PC-3 (cell line): ENCODE measurements around the gene TMEM40. TPM values are rescaled to one million over a fixed set of nuclear protein-coding genes. Genes with fewer than 3 reads are reported as not detected.

Source experiments
- ATAC-seq: fragments of 200-7000 bp; cut with Tn5 transposase; 2 replicates; pipeline ENCODE4 v1.9.1; 2020; ENCODE audit warnings: mild to moderate bottlenecking, moderate library complexity
- Bru-seq: library from RNA; stranded (reverse); fragments of 400-500 nt; gene quantifications from one replicate; lab custom pipeline; 2021; lab: Mats Ljungman, UMichigan
- BruChase-seq, 2 experiments: library from RNA; stranded (reverse); fragments of 400-500 nt; gene quantifications; one replicate each; lab custom pipeline; 2021; lab: Mats Ljungman, UMichigan
- BruUV-seq: library from RNA; stranded (reverse); fragments of 400-500 nt; replicated peaks from 2 replicates; lab custom pipeline; 2021; lab: Mats Ljungman, UMichigan
- CTCF ChIA-PET: fragments of 300-600 bp; sonication (Branson Sonifier 250); formaldehyde crosslinking; loops from one replicate; lab custom pipeline; 2022; ENCODE audit warnings: antibody characterized with exemption; lab: Charles Lee
- POLR2A ChIA-PET: fragments of 300-600 bp; sonication (Branson Sonifier 250); formaldehyde crosslinking; loops from one replicate; lab custom pipeline; 2022; ENCODE audit warnings: antibody characterized with exemption; ENCODE audit not compliant: unreplicated experiment; lab: Charles Lee
- DNase-seq: peaks from one replicate; pipeline ENCODE4 v3.0.0-alpha.2; 2015
- H2AFZ ChIP-seq: fragments of 300-600 bp; sonication (generic); 2 replicates; pipeline ENCODE4 v1.6.0; 2016; ENCODE audit warnings: antibody characterized with exemption, low read length
- H3F3A ChIP-seq: fragments of 300-600 bp; sonication (generic); one replicate; pipeline ENCODE4 v1.6.0; 2017; ENCODE audit warnings: antibody characterized with exemption, low read length, control low read depth, mild to moderate bottlenecking; ENCODE audit not compliant: unreplicated experiment
- H3K27ac ChIP-seq: fragments of 300-600 bp; sonication (generic); 2 replicates; pipeline ENCODE4 v1.5.1; 2016; ENCODE audit warnings: mild to moderate bottlenecking, low read length
- H3K27me3 ChIP-seq: fragments of 300-600 bp; sonication (generic); 2 replicates; pipeline ENCODE4 v1.6.1; 2016; ENCODE audit warnings: low read length, mixed read lengths
- H3K36me3 ChIP-seq: fragments of 300-600 bp; sonication (generic); 2 replicates; pipeline ENCODE4 v1.6.1; 2016; ENCODE audit warnings: low read depth, mixed run types, low read length, mixed read lengths
- H3K4me1 ChIP-seq: fragments of 300-600 bp; sonication (generic); 2 replicates; pipeline ENCODE4 v1.5.1; 2016; ENCODE audit warnings: low read length; ENCODE audit not compliant: insufficient read depth
- H3K4me2 ChIP-seq: fragments of 300-600 bp; sonication (generic); 2 replicates; pipeline ENCODE4 v1.6.0; 2016; ENCODE audit warnings: low read length
- H3K4me3 ChIP-seq: fragments of 300-600 bp; sonication (generic); 2 replicates; pipeline ENCODE4 v1.5.1; 2016; ENCODE audit warnings: mild to moderate bottlenecking, low read length, mixed read lengths
- H3K79me2 ChIP-seq: fragments of 300-600 bp; sonication (generic); 2 replicates; pipeline ENCODE4 v1.6.1; 2017; ENCODE audit warnings: low read length, mixed read lengths
- H3K9ac ChIP-seq: fragments of 300-600 bp; sonication (generic); 2 replicates; pipeline ENCODE4 v1.6.0; 2016; ENCODE audit warnings: mild to moderate bottlenecking, low read length
- H3K9me2 ChIP-seq: fragments of 300-600 bp; sonication (generic); replicated peaks from 2 replicates; pipeline ENCODE4 v1.6.1; 2016; ENCODE audit warnings: mixed run types, low read length, mixed read lengths
- H3K9me3 ChIP-seq: fragments of 300-600 bp; sonication (generic); 2 replicates; pipeline ENCODE4 v1.6.1; 2016; ENCODE audit warnings: low read length, mixed read lengths
- H4K20me1 ChIP-seq: fragments of 300-600 bp; sonication (generic); 2 replicates; pipeline ENCODE4 v1.6.1; 2016; ENCODE audit warnings: low read length, mixed read lengths
- EZH2 ChIP-seq: fragments of 300-600 bp; sonication (generic); IDR thresholded peaks from one replicate; pipeline ENCODE4 v1.6.1; 2017; ENCODE audit warnings: antibody characterized with exemption, mild to moderate bottlenecking, low read length; ENCODE audit not compliant: unreplicated experiment
- EZH2phosphoT487 ChIP-seq: fragments of 300-600 bp; sonication (generic); IDR thresholded peaks from 2 replicates; pipeline ENCODE4 v1.6.1; 2018; ENCODE audit warnings: mild to moderate bottlenecking, antibody characterized with exemption, low read length, borderline replicate concordance
- intact Hi-C: fragments of 100-400 bp; cut with micrococcal nuclease; formaldehyde crosslinking; loops from 2 replicates; pipeline ENCODE4 v1.9.0; 2023
- long read RNA-seq: library from polyadenylated mRNA; unstranded; transcript quantifications from one replicate; pipeline ENCODE4 v2.0.0, GENCODE V29; 2021; ENCODE audit not compliant: unreplicated experiment
- total RNA-seq: library from RNA; depleted of rRNA; stranded (reverse); fragments of >200 nt; gene quantifications from 2 replicates; pipeline ENCODE4 v1.2.3, GENCODE V29; 2014; rRNA removed
- TF ChIP-seq, protein P1 (sequence below): fragments of 300-600 bp; sonication (generic); conservative IDR thresholded peaks from 2 replicates; pipeline ENCODE4 v1.5.1; 2017; ENCODE audit warnings: antibody characterized with exemption, low read depth, mild to moderate bottlenecking, low read length

Gene TMEM40, protein sequence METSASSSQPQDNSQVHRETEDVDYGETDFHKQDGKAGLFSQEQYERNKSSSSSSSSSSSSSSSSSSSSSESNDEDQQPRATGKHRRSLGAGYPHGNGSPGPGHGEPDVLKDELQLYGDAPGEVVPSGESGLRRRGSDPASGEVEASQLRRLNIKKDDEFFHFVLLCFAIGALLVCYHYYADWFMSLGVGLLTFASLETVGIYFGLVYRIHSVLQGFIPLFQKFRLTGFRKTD
- total RNA-seq (7.5 and 10.4 TPM in 2 replicates), Bru-seq, nascent RNA (percentile 26 among the genes with signal in this experiment), BruChase-seq, experiment 1, labeled RNA remaining after a 6-hour chase (percentile 21 among the genes with signal in this experiment), BruChase-seq, experiment 2, labeled RNA remaining after a 2-hour chase (percentile 23 among the genes with signal in this experiment)
- long read RNA-seq, partial matches to known transcripts: 0 of 1 reads
- long read RNA-seq, other reads (novel, unspliced or antisense): 1 of 1 reads

- no peaks in the 10 kb centered on the region for H3K9me2 ChIP-seq
- TF ChIP-seq EZH2: no peak
- TF ChIP-seq, protein P1, sequence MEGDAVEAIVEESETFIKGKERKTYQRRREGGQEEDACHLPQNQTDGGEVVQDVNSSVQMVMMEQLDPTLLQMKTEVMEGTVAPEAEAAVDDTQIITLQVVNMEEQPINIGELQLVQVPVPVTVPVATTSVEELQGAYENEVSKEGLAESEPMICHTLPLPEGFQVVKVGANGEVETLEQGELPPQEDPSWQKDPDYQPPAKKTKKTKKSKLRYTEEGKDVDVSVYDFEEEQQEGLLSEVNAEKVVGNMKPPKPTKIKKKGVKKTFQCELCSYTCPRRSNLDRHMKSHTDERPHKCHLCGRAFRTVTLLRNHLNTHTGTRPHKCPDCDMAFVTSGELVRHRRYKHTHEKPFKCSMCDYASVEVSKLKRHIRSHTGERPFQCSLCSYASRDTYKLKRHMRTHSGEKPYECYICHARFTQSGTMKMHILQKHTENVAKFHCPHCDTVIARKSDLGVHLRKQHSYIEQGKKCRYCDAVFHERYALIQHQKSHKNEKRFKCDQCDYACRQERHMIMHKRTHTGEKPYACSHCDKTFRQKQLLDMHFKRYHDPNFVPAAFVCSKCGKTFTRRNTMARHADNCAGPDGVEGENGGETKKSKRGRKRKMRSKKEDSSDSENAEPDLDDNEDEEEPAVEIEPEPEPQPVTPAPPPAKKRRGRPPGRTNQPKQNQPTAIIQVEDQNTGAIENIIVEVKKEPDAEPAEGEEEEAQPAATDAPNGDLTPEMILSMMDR: no peak
- no peak for TF ChIP-seq EZH2phosphoT487
- H3K4me1 ChIP-seq: peaks cover 40% of the 10 kb centered on the region
- peak within 1 kb of the TSS; percentile 63 for H3K4me2 ChIP-seq
- DNase-seq (peak; percentile 85), ATAC-seq (peak; percentile 27)
- peak within 1 kb of the TSS; percentile 30 for H3K9ac ChIP-seq
- H3K9me3 ChIP-seq: no peaks in the 10 kb centered on the region
- ChIA-PET POLR2A (interaction anchor here (0.5 kb wide), 1 partner anchor 19 kb away, joined by 3 read pairs; no protein-coding TSS in a partner anchor), CTCF (no interaction called here)
- H4K20me1 ChIP-seq: no peaks in the 10 kb centered on the region
- no peaks in the 10 kb centered on the region for H3F3A ChIP-seq
- peak within 1 kb of the TSS; percentile 79 for H3K27ac ChIP-seq
- H3K36me3 ChIP-seq: no peaks in the 10 kb centered on the region
- intact Hi-C loops: no loop called here
- H3K79me2 ChIP-seq: peaks cover 22% of the 10 kb centered on the region
- peak within 1 kb of the TSS; percentile 24; the same call in 1 of the 2 replicates for H3K4me3 ChIP-seq
- H2AFZ ChIP-seq: peak within 1 kb of the TSS; percentile 68
- H3K27me3 ChIP-seq: no peaks in the 10 kb centered on the region
- BruUV-seq: no TSS peak
Measured at GRCh38 chr3:12759097-12759679, at the start of gene TMEM40. TSS of gene TMEM40 (minus strand) at chr3:12759259. CDS start at chr3:12749832, 9,427 bp downstream.

DNA sequence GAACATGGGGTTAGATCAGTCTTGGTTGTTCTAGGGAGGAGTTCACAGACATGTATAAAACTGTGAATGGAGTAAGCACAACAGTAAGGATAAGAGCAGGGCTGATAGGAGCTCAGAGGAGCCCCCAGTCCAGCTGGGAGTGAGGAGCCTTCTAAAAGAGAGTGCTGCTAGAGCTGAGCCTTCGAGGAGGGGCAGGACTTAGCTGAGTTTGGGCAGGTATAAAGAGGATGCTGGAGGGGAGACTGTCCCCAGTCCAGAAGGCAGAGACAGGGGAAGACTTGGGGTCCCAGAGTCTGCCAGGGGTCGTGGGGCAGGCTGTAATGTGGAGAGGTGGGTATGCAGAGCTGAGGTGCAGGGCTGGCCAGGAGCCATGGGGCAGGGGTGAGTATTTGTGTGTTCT is 49.5 kb upstream of the TMEM40 start:
- no peak for ATAC-seq
- POLR2A ChIA-PET: no interaction called here
- BruUV-seq: no TSS peak
- H2AFZ ChIP-seq: no peak overlapping the region
- H3K9me3 ChIP-seq: no peaks in the 10 kb centered on the region
- H3K4me3 ChIP-seq: no peak overlapping the region
- H3K27ac ChIP-seq: no peak overlapping the region
- no peak for TF ChIP-seq EZH2
- TF ChIP-seq, protein P1: no peak
- no peak for TF ChIP-seq EZH2phosphoT487
- no peak for DNase-seq
- H3K4me2 ChIP-seq: no peak overlapping the region
- no peak overlapping the region for H3K9ac ChIP-seq
- no peaks in the 10 kb centered on the region for H3F3A ChIP-seq
- H3K79me2 ChIP-seq: no peaks in the 10 kb centered on the region
- no peaks in the 10 kb centered on the region for H3K36me3 ChIP-seq
- CTCF ChIA-PET: interaction anchor here (0.5 kb wide), 1 partner anchor 48 kb away, joined by 3 read pairs; no protein-coding TSS in a partner anchor
- no peaks in the 10 kb centered on the region for H3K27me3 ChIP-seq
- H3K9me2 ChIP-seq: no peaks in the 10 kb centered on the region
- intact Hi-C loops: no loop called here
- peaks cover 5% of the 10 kb centered on the region; the same call in 1 of the 2 replicates for H3K4me1 ChIP-seq
- no peaks in the 10 kb centered on the region for H4K20me1 ChIP-seq
